HepG2 (cell line): ENCODE results near the gene TIPIN. TPM values are rescaled to one million over a fixed set of nuclear protein-coding genes. Genes with fewer than 3 reads are reported as not detected.

ENCODE experiments used
- GFI1 ChIP-seq: sonication (generic); formaldehyde crosslinking; IDR thresholded peaks from 2 replicates; pipeline ENCODE4 v1.5.0; 2020; ENCODE audit warnings: missing genetic modification reagents, mild to moderate bottlenecking, borderline replicate concordance
- IKZF1 ChIP-seq: fragments of 450-650 bp; IDR thresholded peaks from 2 replicates; pipeline ENCODE4 v1.7.1; 2016
- MXI1 ChIP-seq: IDR thresholded peaks from 3 replicates; pipeline ENCODE4 v1.6.1; 2012; ENCODE audit warnings: low read depth, low read length, inconsistent platforms, borderline replicate concordance
- NFE2L1 ChIP-seq: sonication (generic); formaldehyde crosslinking; IDR thresholded peaks from 2 replicates; pipeline ENCODE4 v1.4.0; 2020; ENCODE audit warnings: missing genetic modification reagents, mild to moderate bottlenecking, borderline replicate concordance
- NR2F6 ChIP-seq, 2 experiments: IDR thresholded peaks; 2 replicates each; pipeline ENCODE4 v1.6.1; 2016; ENCODE audit warnings: antibody characterized with exemption in 1 of 2, mild to moderate bottlenecking in 1 of 2
- NR3C1 ChIP-seq: sonication (generic); formaldehyde crosslinking; IDR thresholded peaks from 2 replicates; pipeline ENCODE4 v1.4.0; 2020; ENCODE audit warnings: missing genetic modification reagents
- RAD21 ChIP-seq: fragments of 450-650 bp; formaldehyde crosslinking; IDR thresholded peaks from 2 replicates; pipeline ENCODE4 v1.5.0; 2020; ENCODE audit warnings: mild to moderate bottlenecking
- REPIN1 ChIP-seq: sonication (generic); formaldehyde crosslinking; IDR thresholded peaks from 2 replicates; pipeline ENCODE4 v1.8.0; 2022; ENCODE audit warnings: missing genetic modification reagents, low read depth, mild to moderate bottlenecking, borderline replicate concordance
- ZFP90 ChIP-seq: sonication (generic); formaldehyde crosslinking; IDR thresholded peaks from 2 replicates; pipeline ENCODE4 v1.8.0; 2022; ENCODE audit warnings: missing genetic modification reagents, mild to moderate bottlenecking, inconsistent platforms, borderline replicate concordance
- ZNF225 ChIP-seq: sonication (generic); formaldehyde crosslinking; IDR thresholded peaks from 2 replicates; pipeline ENCODE4 v1.4.0; 2020; ENCODE audit warnings: mild to moderate bottlenecking, missing genetic modification reagents
- ZNF3 ChIP-seq: IDR thresholded peaks from 2 replicates; pipeline ENCODE4 v1.7.0; 2017; ENCODE audit warnings: inconsistent platforms
- ZNF790 ChIP-seq: sonication (generic); formaldehyde crosslinking; IDR thresholded peaks from 2 replicates; pipeline ENCODE4 v1.8.0; 2022; ENCODE audit warnings: missing genetic modification reagents, mild to moderate bottlenecking, borderline replicate concordance
- ZNF850 ChIP-seq: sonication (generic); formaldehyde crosslinking; conservative IDR thresholded peaks from 2 replicates; pipeline ENCODE4 v1.9.0; 2021; ENCODE audit warnings: mild to moderate bottlenecking, missing genetic modification reagents
- ZSCAN31 ChIP-seq: sonication (generic); formaldehyde crosslinking; IDR thresholded peaks from 2 replicates; pipeline ENCODE4 v1.5.0; 2020; ENCODE audit warnings: low read depth, mild to moderate bottlenecking, missing genetic modification reagents
- polyA plus RNA-seq, 8 experiments: library from polyadenylated mRNA; depleted of rRNA in 3 of 8; stranded (reverse) in 7 of 8; unstranded in 1 of 8; fragments of >200 nt; fragmentation: Illumina TruSeq in 4 of 8; extraction: Trizol in 4 of 8; gene quantifications; 2 replicates each; pipeline versions ENCODE4 v1.2.1 to v1.2.3, GENCODE V29; 2011 to 2016; ENCODE audit warnings: low read depth in 4 of 8, missing spikeins in 1 of 8, mixed read lengths in 1 of 8; ENCODE audit not compliant: insufficient read depth in 1 of 8
- total RNA-seq, 5 experiments: library from RNA; depleted of rRNA; stranded (reverse); fragments of >200 nt; fragmentation: Illumina TruSeq; extraction: Trizol; gene quantifications; 2 replicates each; pipeline ENCODE4 v1.2.3, GENCODE V29; 2016; ENCODE audit warnings: low read depth in 1 of 5
- TF ChIP-seq, protein P1 (sequence below): sonication (generic); formaldehyde crosslinking; IDR thresholded peaks from 2 replicates; pipeline ENCODE4 v1.9.0; 2021; ENCODE audit warnings: missing genetic modification reagents, mild to moderate bottlenecking, borderline replicate concordance
- TF ChIP-seq, protein P2 (sequence below): sonication (generic); formaldehyde crosslinking; IDR thresholded peaks from 2 replicates; pipeline ENCODE4 v1.4.0; 2020; ENCODE audit warnings: missing genetic modification reagents
- TF ChIP-seq, protein P3 (sequence below): sonication (generic); formaldehyde crosslinking; IDR thresholded peaks from 2 replicates; pipeline ENCODE4 v1.5.1; 2020; ENCODE audit warnings: missing genetic modification reagents, mild to moderate bottlenecking, borderline replicate concordance
- TF ChIP-seq, protein P4 (sequence below): sonication (generic); formaldehyde crosslinking; IDR thresholded peaks from 2 replicates; pipeline ENCODE4 v1.8.0; 2022; ENCODE audit warnings: missing genetic modification reagents, mild to moderate bottlenecking, borderline replicate concordance
- TF ChIP-seq, protein P5 (sequence below): sonication (generic); formaldehyde crosslinking; IDR thresholded peaks from 2 replicates; pipeline ENCODE4 v1.5.1; 2020; ENCODE audit warnings: mild to moderate bottlenecking, moderate library complexity, missing genetic modification reagents

TIPIN gene
- total and polyA plus RNA-seq, 2 of the 13 experiments (the other 11 are each of a cell fraction or from before 2014, with no cell fraction given), result 2.7 to 28.6 TPM

DNA sequence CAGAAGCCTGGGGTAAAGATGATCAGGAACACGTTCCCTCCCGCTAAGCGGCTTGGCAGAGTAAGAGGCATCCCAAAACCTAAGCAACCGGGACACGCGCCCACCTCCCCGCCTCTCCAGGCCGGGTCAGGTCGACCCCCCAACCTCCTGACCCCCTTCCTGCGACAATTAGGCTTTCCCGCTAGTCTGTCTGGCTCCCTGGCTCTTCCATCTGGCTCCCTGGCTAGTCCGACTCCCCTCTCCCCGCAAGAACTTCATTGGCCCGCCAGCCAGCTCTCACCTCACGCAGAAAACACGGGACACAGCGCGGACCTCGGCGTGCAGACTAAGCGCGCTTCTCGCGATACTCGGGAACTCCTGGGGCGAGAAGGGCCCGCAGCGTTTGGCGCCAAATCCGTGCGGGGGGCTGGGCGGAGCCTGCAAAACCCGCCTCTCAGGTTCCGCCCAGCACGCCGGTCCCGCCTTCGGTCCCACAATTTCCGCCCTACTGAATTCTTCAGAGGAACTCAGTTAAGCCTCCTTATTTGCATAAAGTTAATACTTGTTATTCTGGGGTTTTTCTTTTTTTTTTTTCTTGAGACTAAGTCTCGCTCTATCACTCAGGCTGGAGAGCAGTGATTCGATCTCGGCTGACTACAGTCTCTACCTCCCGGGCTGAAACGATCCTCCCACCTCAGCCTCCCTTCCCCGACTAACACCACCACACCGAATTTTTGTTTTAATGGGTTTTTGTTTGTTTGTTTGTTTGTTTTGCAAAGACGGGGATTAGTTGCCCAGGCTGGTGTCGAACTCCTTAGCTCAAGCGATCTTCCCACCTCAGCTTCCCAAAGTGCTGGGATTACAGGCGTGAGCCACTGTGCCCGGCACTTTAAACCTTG lies at the start of gene TIPIN (continued):
- TF ChIP-seq, protein P1, sequence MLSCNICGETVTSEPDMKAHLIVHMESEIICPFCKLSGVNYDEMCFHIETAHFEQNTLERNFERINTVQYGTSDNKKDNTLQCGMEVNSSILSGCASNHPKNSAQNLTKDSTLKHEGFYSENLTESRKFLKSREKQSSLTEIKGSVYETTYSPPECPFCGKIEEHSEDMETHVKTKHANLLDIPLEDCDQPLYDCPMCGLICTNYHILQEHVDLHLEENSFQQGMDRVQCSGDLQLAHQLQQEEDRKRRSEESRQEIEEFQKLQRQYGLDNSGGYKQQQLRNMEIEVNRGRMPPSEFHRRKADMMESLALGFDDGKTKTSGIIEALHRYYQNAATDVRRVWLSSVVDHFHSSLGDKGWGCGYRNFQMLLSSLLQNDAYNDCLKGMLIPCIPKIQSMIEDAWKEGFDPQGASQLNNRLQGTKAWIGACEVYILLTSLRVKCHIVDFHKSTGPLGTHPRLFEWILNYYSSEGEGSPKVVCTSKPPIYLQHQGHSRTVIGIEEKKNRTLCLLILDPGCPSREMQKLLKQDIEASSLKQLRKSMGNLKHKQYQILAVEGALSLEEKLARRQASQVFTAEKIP (CRISPR knock-in tag), result no peak
- TF ChIP-seq, protein P2, sequence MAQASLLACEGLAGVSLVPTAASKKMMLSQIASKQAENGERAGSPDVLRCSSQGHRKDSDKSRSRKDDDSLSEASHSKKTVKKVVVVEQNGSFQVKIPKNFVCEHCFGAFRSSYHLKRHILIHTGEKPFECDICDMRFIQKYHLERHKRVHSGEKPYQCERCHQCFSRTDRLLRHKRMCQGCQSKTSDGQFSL (CRISPR knock-in tag), result no peak
- TF ChIP-seq NFE2L1 (no peak), MXI1 (peak; percentile 85; the same call in 2 of the 3 replicates), REPIN1 (CRISPR knock-in tag) (peak; percentile 68; the same call in 1 of the 2 replicates), ZFP90 (peak; percentile 82; the same call in 1 of the 2 replicates), IKZF1 (no peak), NR2F6 (IDR thresholded peaks at IDR 0.05) (no peak), NR2F6 (CRISPR knock-in tag; IDR thresholded peaks at IDR 0.05) (0 out of 2 replicates have a peak, but pooled peaks have one; percentile 21), ZNF225 (peak; percentile 74; the same call in 1 of the 2 replicates), ZNF3 (CRISPR knock-in tag) (no peak), ZNF850 (CRISPR knock-in tag) (no peak), ZSCAN31 (CRISPR knock-in tag) (peak; percentile 86), RAD21 (no peak), GFI1 (CRISPR knock-in tag) (no peak), ZNF790 (CRISPR knock-in tag) (peak; percentile 88; the same call in 1 of the 2 replicates), NR3C1 (CRISPR knock-in tag) (no peak)
- TF ChIP-seq, protein P3, sequence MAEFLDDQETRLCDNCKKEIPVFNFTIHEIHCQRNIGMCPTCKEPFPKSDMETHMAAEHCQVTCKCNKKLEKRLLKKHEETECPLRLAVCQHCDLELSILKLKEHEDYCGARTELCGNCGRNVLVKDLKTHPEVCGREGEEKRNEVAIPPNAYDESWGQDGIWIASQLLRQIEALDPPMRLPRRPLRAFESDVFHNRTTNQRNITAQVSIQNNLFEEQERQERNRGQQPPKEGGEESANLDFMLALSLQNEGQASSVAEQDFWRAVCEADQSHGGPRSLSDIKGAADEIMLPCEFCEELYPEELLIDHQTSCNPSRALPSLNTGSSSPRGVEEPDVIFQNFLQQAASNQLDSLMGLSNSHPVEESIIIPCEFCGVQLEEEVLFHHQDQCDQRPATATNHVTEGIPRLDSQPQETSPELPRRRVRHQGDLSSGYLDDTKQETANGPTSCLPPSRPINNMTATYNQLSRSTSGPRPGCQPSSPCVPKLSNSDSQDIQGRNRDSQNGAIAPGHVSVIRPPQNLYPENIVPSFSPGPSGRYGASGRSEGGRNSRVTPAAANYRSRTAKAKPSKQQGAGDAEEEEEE (CRISPR knock-in tag), result 0 out of 2 replicates have a peak, but pooled peaks have one; percentile 58
- TF ChIP-seq, protein P4, sequence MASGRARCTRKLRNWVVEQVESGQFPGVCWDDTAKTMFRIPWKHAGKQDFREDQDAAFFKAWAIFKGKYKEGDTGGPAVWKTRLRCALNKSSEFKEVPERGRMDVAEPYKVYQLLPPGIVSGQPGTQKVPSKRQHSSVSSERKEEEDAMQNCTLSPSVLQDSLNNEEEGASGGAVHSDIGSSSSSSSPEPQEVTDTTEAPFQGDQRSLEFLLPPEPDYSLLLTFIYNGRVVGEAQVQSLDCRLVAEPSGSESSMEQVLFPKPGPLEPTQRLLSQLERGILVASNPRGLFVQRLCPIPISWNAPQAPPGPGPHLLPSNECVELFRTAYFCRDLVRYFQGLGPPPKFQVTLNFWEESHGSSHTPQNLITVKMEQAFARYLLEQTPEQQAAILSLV (CRISPR knock-in tag), result peak; percentile 88; the same call in 1 of the 2 replicates
- TF ChIP-seq, protein P5, sequence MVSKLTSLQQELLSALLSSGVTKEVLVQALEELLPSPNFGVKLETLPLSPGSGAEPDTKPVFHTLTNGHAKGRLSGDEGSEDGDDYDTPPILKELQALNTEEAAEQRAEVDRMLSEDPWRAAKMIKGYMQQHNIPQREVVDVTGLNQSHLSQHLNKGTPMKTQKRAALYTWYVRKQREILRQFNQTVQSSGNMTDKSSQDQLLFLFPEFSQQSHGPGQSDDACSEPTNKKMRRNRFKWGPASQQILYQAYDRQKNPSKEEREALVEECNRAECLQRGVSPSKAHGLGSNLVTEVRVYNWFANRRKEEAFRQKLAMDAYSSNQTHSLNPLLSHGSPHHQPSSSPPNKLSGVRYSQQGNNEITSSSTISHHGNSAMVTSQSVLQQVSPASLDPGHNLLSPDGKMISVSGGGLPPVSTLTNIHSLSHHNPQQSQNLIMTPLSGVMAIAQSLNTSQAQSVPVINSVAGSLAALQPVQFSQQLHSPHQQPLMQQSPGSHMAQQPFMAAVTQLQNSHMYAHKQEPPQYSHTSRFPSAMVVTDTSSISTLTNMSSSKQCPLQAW (CRISPR knock-in tag), result peak; percentile 81; the same call in 1 of the 2 replicates
